Measurements from ENCODE around the gene NHERF1. TPM values are rescaled to one million over a fixed set of nuclear protein-coding genes. Genes with fewer than 3 reads are reported as not detected.

The NHERF1 gene
- polyA plus RNA-seq, 1 of the 3 experiments (the other 2 are of a cell fraction), result 40.1 TPM

GRCh38 chr17:74785981-74786360, 37.5 kb downstream of the NHERF1 start:
- H2AFZ ChIP-seq (ENCODE audit: low read depth), result no peak overlapping the region
- WGBS (ENCODE audit: low lambda C conversion rate), result 93% methylated on average over 9 of the region's 9 CpGs
- no peak overlapping the region for H3K27ac ChIP-seq (ENCODE audit: low read depth in 2 of 2, low read length in 1 of 2)
- H3F3A ChIP-seq (replicated peaks; ENCODE audit: insufficient read depth), result no peaks in the 10 kb centered on the region
- H3K9me3 ChIP-seq, result no peaks in the 10 kb centered on the region
- H3K9ac ChIP-seq, result no peak overlapping the region
- H3K36me3 ChIP-seq (replicated peaks in 1 of 2; ENCODE audit: control insufficient read depth in 1 of 2, insufficient read depth in 2 of 2, low read length in 1 of 2), result peaks cover 14 to 24% of the 10 kb centered on the region in 2 experiments
- H3K4me3 ChIP-seq (ENCODE audit: low read depth in 2 of 2, low read length in 1 of 2), result no peak overlapping the region
- ChIA-PET POLR2A (no interaction called here), CTCF (interaction anchor here (1.1 to 98.1 kb wide), 6 partner anchors 15 to 129 kb away, joined by 3 to 3869 read pairs (median 231); partner anchors contain the start of genes FDXR, GRIN2C and NHERF1)
- H3K4me2 ChIP-seq, result no peak overlapping the region
- TF ChIP-seq POLR2AphosphoS5 (IDR thresholded peaks at IDR 0.05; ENCODE audit: low read depth, low read length), result no peak
- no peak for TF ChIP-seq JUND (IDR thresholded peaks at IDR 0.05)
- TF ChIP-seq, protein P1, sequence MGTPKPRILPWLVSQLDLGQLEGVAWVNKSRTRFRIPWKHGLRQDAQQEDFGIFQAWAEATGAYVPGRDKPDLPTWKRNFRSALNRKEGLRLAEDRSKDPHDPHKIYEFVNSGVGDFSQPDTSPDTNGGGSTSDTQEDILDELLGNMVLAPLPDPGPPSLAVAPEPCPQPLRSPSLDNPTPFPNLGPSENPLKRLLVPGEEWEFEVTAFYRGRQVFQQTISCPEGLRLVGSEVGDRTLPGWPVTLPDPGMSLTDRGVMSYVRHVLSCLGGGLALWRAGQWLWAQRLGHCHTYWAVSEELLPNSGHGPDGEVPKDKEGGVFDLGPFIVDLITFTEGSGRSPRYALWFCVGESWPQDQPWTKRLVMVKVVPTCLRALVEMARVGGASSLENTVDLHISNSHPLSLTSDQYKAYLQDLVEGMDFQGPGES (IDR thresholded peaks at IDR 0.05; ENCODE audit: low read depth, low read length), result no peak
- TF ChIP-seq, protein P2, sequence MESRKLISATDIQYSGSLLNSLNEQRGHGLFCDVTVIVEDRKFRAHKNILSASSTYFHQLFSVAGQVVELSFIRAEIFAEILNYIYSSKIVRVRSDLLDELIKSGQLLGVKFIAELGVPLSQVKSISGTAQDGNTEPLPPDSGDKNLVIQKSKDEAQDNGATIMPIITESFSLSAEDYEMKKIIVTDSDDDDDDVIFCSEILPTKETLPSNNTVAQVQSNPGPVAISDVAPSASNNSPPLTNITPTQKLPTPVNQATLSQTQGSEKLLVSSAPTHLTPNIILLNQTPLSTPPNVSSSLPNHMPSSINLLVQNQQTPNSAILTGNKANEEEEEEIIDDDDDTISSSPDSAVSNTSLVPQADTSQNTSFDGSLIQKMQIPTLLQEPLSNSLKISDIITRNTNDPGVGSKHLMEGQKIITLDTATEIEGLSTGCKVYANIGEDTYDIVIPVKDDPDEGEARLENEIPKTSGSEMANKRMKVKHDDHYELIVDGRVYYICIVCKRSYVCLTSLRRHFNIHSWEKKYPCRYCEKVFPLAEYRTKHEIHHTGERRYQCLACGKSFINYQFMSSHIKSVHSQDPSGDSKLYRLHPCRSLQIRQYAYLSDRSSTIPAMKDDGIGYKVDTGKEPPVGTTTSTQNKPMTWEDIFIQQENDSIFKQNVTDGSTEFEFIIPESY (IDR thresholded peaks at IDR 0.05; ENCODE audit: borderline replicate concordance, low read depth), result no peak
- no peaks in the 10 kb centered on the region for H3K27me3 ChIP-seq (ENCODE audit: insufficient read depth)
- no peaks in the 10 kb centered on the region; the same call in 1 of the 2 replicates for H3K79me2 ChIP-seq (ENCODE audit: insufficient read depth)
- no peaks in the 10 kb centered on the region for H3K4me1 ChIP-seq (ENCODE audit: control insufficient read depth in 1 of 2, insufficient read depth in 2 of 2, low read depth in 1 of 2, low read length in 1 of 2)
- no peaks in the 10 kb centered on the region for H3K9me2 ChIP-seq
- DNase-seq, result no peak
- no peaks in the 10 kb centered on the region for H4K20me1 ChIP-seq (ENCODE audit: insufficient read depth)

DNA sequence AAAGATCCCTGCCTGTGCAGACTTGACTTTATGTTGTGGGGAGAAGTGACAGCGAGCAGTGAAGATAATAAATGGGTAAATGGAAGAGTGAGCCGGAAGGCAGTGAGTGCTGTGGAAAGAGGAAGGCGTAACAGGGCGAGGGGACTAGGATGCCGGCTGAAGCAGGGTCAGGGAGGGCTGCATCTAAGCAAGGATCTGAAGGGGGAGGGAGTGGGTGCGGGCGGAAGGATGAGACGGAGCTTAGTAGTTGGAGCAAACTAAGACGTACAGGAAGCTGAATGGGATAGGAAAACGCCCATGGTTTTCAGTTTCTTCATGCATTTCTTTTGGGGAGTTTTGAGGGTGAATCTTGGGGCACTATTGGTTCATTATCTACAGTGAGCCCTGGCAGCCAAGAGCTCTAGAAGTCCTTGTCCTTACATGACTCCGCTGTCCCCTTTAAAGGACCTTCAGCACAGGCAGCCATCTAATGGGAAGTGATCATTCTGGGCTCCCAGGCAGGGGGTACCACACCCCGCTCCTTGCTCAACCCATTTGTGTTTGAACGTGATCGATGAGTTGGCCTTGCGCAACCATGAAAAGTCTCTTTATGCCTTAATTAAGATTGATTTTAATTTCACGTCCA, 38.1 kb downstream of the NHERF1 start:
- WGBS (ENCODE audit: low lambda C conversion rate), result 93% methylated on average over 16 of the region's 16 CpGs
- H3K27ac ChIP-seq (ENCODE audit: low read depth in 2 of 2, low read length in 1 of 2), result no peak overlapping the region
- no peak overlapping the region for H3K4me2 ChIP-seq
- H3K79me2 ChIP-seq (ENCODE audit: insufficient read depth), result no peaks in the 10 kb centered on the region; the same call in 1 of the 2 replicates
- DNase-seq, result no peak
- CTCF ChIA-PET, result interaction anchor here (1.1 to 98.1 kb wide), 6 partner anchors 15 to 129 kb away, joined by 3 to 3869 read pairs (median 231); partner anchors contain the start of genes FDXR, GRIN2C and NHERF1
- no peak overlapping the region for H3K9ac ChIP-seq
- TF ChIP-seq FOXJ3 (CRISPR knock-in tag; IDR thresholded peaks at IDR 0.05) (no peak), RCOR1 (IDR thresholded peaks at IDR 0.05; ENCODE audit: low read length) (no peak), RAD21 (IDR thresholded peaks at IDR 0.05; ENCODE audit: low read length) (no peak), SMC3 (IDR thresholded peaks at IDR 0.05; ENCODE audit: low read depth, low read length) (no peak)
- no peaks in the 10 kb centered on the region for H3F3A ChIP-seq (replicated peaks; ENCODE audit: insufficient read depth)
- H3K27me3 ChIP-seq (ENCODE audit: insufficient read depth), result no peaks in the 10 kb centered on the region
- no peaks in the 10 kb centered on the region for H3K9me2 ChIP-seq
- no peak overlapping the region for H2AFZ ChIP-seq (ENCODE audit: low read depth)
- H3K36me3 ChIP-seq (replicated peaks in 1 of 2; ENCODE audit: control insufficient read depth in 1 of 2, insufficient read depth in 2 of 2, low read length in 1 of 2), result peaks cover 14 to 24% of the 10 kb centered on the region in 2 experiments
- POLR2A ChIA-PET, result no interaction called here
- no peak overlapping the region for H3K4me3 ChIP-seq (ENCODE audit: low read depth in 2 of 2, low read length in 1 of 2)
- no peaks in the 10 kb centered on the region for H3K9me3 ChIP-seq
- no peaks in the 10 kb centered on the region for H4K20me1 ChIP-seq (ENCODE audit: insufficient read depth)
- no peaks in the 10 kb centered on the region; a peak in 1 of 4 replicates for H3K4me1 ChIP-seq (ENCODE audit: control insufficient read depth in 1 of 2, insufficient read depth in 2 of 2, low read depth in 1 of 2, low read length in 1 of 2)

All from SK-N-SH (cell line).